Epithelial cell of proximal tubule (primary cell): ENCODE results near the gene PDPK1. TPM values are rescaled to one million over a fixed set of nuclear protein-coding genes. Genes with fewer than 3 reads are reported as not detected.

ENCODE experiments used
- DNase-seq: peaks from one replicate; pipeline ENCODE4 v3.0.0-alpha.2; 2011; ENCODE audit warnings: low read depth
- H3K4me3 ChIP-seq: 2 replicates; pipeline ENCODE4 v1.5.1; 2011; ENCODE audit warnings: low read depth, mild to moderate bottlenecking, low read length
- CTCF ChIP-seq: conservative IDR thresholded peaks from 2 replicates; pipeline ENCODE4 v1.5.1; 2012; ENCODE audit warnings: low read depth, mild to moderate bottlenecking, low read length
- total RNA-seq: library from RNA; depleted of rRNA; stranded (reverse); fragments of >200 nt; gene quantifications from 2 replicates; pipeline ENCODE4 v1.2.3, GENCODE V29; 2015

The PDPK1 gene
- total RNA-seq, 1 donor from 2014 or later, result 16.5 TPM

DNA sequence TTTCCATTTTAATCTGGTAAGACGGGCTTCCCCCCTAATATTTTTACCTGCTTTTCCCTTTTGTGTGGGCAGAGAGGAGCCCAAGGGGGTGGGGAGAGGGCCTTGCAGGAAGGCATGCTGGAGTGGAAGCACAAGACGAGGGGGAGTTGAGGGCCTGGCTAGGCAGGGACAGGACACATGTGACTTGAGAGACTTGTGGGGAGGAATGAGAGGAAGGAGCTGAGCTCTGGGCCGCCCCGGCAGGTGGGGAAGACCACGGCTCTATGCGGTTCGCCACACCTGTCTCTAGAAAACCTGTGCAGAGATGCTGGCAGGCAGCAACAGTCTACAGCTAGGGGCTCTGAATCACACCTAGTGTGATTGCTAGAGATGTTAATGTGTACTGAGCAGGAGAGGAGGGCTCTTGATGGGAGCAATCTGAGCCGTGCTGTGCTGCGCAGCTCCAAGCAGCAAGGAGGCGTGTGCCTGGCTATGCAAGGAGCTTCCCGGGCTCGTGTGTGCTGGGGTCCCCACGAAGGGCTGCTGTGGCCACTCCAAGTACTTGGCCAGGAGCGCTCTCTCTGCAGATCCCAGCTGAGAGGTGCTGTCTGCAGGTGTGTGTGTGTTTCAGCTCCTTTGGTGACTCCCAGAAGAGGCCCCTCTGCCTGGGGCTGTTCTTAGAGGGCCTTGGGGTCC is 50.2 kb downstream of the PDPK1 start:
- no peak for DNase-seq
- H3K4me3 ChIP-seq, result no peak overlapping the region
- no peak for TF ChIP-seq CTCF

DNA sequence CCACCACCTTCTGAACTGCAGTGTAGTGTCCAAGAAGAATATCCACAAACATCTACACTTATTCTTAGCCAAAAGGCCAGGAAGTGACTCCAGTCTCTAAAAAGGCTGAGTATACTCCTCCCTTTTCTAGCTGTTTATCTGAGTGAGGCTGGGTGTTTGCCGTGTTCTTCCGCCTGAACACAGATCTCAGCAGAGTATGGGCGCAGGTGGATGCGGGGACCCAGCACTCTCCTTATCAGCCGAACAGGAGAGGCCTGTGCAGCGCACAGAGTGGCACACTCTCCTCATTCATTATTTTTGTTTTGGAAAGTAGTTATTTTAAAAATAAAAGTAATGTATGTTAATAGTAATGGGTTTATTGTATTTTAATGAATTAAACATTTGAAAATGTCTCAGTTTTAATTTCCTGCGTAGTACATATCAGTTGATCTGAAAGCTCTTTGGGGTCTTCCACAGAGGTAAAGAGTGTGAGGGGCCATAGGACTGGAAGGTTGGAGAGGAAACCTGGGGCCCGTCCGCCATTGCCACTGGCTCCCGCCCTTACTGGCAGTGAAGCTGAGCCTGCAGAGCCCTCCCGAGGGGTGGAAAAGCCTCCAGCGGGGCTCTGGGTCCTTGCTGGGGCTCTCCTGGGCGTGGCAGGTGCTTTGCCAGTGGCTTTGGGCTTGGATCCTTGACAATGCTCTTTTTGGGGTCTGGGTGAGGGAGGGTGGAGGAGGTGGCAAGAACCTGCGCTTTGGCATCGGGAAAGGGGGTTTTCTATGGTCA is 53.8 kb downstream of the PDPK1 start:
- no peak overlapping the region for H3K4me3 ChIP-seq
- TF ChIP-seq CTCF, result no peak
- DNase-seq, result no peak

- DNase-seq, result no peak
- H3K4me3 ChIP-seq, result no peak overlapping the region
- TF ChIP-seq CTCF, result no peak
Measured at GRCh38 chr16:2592786-2593185, 55.0 kb downstream of the PDPK1 start.

GRCh38 chr16:2595393-2596205 is 57.8 kb downstream of the PDPK1 start:
- DNase-seq, result no peak
- no peak for TF ChIP-seq CTCF
- no peak overlapping the region for H3K4me3 ChIP-seq

DNA sequence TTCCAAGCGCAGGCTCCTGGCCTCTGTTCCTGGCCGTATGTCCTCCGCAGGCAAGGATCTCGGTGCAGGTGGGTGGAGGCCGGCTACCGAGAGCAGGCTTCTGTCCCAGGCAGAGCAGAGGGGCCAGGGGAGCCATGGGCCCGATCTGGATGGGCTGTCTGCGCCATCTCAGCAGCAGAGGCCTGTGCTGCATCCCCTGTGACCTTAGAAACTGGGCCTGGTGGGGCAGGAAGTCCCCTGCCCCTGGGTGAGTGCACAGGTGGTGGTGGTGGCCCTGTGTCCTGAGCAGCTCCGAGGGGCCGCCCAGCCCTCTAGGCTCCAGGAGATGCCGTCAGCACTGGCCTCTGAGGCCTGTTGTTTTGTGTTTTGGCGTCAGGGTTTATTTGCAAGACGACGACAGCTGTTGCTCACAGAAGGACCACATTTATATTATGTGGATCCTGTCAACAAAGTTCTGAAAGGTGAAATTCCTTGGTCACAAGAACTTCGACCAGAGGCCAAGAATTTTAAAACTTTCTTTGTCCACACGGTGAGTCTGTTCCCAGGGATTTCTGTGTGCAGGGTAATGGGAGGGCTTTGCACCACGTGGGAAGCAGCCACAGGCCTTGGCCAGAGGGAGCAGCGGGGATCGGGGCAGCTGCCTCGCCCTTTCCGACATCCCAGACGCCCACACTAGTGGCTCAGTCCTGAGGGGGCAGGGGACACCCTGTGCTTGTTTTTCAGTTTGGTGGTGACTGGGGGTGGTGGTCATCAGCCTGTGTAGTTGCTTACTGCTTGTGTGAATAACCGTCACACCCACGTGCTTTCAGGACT is 59.1 kb downstream of the PDPK1 start:
- DNase-seq, result no peak
- TF ChIP-seq CTCF, result no peak
- H3K4me3 ChIP-seq, result no peak overlapping the region

DNA sequence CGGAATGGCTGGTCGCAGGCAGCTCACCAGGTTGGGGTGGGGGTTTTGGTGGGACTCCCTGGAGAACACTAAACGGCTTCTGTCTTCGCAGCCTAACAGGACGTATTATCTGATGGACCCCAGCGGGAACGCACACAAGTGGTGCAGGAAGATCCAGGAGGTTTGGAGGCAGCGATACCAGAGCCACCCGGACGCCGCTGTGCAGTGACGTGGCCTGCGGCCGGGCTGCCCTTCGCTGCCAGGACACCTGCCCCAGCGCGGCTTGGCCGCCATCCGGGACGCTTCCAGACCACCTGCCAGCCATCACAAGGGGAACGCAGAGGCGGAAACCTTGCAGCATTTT is 59.7 kb downstream of the PDPK1 start:
- H3K4me3 ChIP-seq, result no peak overlapping the region
- no peak for DNase-seq
- TF ChIP-seq CTCF, result no peak
